ENCODE results near the gene RAP1GAP2.

DNA sequence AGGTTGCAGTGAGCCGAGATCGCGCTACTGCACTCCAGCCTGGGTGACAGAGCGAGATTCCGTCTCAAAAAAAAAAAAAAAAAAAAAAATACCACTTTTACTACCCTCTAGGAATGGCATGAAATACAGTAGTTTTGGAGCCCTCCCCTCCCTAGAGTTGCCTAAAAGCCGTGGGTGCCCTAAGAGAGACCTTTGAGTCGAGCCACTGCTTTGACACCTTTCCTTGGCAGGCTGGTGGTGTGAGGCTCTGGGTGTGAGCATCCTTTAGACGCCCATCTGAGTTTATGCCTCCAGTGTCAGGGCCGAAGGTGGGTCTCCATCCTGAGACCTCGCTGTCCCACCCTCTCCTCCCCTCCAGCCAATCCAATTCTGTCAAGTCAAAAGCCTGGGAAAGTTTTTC is 46.2 kb downstream of the RAP1GAP2 start:
- TF ChIP-seq, protein P1, sequence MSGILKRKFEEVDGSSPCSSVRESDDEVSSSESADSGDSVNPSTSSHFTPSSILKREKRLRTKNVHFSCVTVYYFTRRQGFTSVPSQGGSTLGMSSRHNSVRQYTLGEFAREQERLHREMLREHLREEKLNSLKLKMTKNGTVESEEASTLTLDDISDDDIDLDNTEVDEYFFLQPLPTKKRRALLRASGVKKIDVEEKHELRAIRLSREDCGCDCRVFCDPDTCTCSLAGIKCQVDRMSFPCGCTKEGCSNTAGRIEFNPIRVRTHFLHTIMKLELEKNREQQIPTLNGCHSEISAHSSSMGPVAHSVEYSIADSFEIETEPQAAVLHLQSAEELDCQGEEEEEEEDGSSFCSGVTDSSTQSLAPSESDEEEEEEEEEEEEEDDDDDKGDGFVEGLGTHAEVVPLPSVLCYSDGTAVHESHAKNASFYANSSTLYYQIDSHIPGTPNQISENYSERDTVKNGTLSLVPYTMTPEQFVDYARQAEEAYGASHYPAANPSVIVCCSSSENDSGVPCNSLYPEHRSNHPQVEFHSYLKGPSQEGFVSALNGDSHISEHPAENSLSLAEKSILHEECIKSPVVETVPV (CRISPR knock-in tag; IDR thresholded peaks at IDR 0.05) = no peak
- TF ChIP-seq RARB (CRISPR knock-in tag; IDR thresholded peaks at IDR 0.05) (no peak), ZFP30 (CRISPR knock-in tag; IDR thresholded peaks at IDR 0.05) (no peak)
- TF ChIP-seq, protein P2, sequence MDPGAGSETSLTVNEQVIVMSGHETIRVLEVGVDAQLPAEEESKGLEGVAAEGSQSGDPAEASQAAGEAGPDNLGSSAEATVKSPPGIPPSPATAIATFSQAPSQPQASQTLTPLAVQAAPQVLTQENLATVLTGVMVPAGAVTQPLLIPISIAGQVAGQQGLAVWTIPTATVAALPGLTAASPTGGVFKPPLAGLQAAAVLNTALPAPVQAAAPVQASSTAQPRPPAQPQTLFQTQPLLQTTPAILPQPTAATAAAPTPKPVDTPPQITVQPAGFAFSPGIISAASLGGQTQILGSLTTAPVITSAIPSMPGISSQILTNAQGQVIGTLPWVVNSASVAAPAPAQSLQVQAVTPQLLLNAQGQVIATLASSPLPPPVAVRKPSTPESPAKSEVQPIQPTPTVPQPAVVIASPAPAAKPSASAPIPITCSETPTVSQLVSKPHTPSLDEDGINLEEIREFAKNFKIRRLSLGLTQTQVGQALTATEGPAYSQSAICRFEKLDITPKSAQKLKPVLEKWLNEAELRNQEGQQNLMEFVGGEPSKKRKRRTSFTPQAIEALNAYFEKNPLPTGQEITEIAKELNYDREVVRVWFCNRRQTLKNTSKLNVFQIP (CRISPR knock-in tag; IDR thresholded peaks at IDR 0.05; ENCODE audit: borderline replicate concordance, low read depth) = no peak
